Measurements from ENCODE around the gene NKX1-2.

DNA sequence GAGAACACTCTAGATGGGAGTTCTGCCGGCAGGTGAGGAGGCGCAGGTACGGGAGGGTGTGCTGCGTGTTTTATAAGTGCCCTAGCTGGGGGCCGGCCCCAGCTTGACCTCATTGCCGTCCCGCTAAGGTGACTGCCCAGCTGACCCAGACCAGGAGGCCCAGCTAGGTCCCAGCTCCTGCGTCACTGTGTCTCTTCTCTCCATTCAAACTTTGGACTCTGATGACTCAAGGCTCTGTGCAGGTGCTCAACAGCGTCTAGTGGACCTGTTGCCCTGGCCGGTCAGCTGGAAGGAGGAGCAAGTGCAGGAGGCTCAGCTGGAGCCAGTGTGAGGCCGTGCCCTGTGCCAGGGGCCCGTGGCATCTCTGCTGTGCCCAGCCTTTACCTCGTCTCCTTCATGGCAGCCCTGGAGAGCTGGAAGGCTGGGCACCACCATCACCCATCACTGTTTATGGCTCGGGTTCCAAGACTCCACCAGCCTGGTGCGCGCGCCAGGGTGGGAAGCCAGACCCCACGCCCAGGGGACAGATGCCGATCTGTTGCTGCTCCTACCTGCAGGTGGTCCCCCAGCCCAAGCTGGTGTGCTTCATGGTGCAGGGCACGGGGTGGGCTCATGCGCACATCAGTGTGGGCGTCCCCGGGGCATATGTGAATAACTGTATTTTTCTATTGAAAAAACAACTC is 26.3 kb upstream of the NKX1-2 start:
- TF ChIP-seq, protein P1, sequence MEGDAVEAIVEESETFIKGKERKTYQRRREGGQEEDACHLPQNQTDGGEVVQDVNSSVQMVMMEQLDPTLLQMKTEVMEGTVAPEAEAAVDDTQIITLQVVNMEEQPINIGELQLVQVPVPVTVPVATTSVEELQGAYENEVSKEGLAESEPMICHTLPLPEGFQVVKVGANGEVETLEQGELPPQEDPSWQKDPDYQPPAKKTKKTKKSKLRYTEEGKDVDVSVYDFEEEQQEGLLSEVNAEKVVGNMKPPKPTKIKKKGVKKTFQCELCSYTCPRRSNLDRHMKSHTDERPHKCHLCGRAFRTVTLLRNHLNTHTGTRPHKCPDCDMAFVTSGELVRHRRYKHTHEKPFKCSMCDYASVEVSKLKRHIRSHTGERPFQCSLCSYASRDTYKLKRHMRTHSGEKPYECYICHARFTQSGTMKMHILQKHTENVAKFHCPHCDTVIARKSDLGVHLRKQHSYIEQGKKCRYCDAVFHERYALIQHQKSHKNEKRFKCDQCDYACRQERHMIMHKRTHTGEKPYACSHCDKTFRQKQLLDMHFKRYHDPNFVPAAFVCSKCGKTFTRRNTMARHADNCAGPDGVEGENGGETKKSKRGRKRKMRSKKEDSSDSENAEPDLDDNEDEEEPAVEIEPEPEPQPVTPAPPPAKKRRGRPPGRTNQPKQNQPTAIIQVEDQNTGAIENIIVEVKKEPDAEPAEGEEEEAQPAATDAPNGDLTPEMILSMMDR (conservative IDR thresholded peaks at IDR 0.05), result no peak
- TF ChIP-seq ZFX (IDR thresholded peaks at IDR 0.05), result no peak

Data from C4-2B (cell line).